Measurements from ENCODE around the gene UBAP2L. TPM values are rescaled to one million over a fixed set of nuclear protein-coding genes. Genes with fewer than 3 reads are reported as not detected.
A peak's percentile ranks its signal among the peaks of the same experiment; 100 is the strongest.
"Not testable (repeated sequence)": the region's sequence is repeated elsewhere in the genome, so short reads cannot be mapped to it uniquely, and the experiment has no call there.

UBAP2L gene
- total RNA-seq, 2 donors from 2014 or later, result 166 to 171 TPM

- H3K36me3 Mint-ChIP-seq (ENCODE audit: insufficient read depth in 2 of 2), result peaks cover 7 to 21% of the 10 kb centered on the region in 2 donors
- H3K27ac Mint-ChIP-seq, result peak overlapping the region; percentile 96
- DNase-seq (no peak), ATAC-seq (replicated peaks in 1 of 2) (peak; percentile 82)
- H3K9me3 Mint-ChIP-seq, result no peaks in the 10 kb centered on the region
- H3K4me1 Mint-ChIP-seq (ENCODE audit: low read depth), result peaks cover 58% of the 10 kb centered on the region
- H3K27me3 Mint-ChIP-seq (ENCODE audit: low read depth), result no peaks in the 10 kb centered on the region
- peak overlapping the region; percentile 13 to 73 for H3K4me3 Mint-ChIP-seq
Observed at GRCh38 chr1:154265586-154265985, 44.8 kb downstream of the UBAP2L start.

- Mint-ChIP-seq H3K36me3 (ENCODE audit: insufficient read depth in 2 of 2) (peaks cover 24 to 38% of the 10 kb centered on the region in 2 donors), H3K27ac (peak overlapping the region; percentile 99), H3K4me3 (peak overlapping the region; percentile 35 to 100), H3K27me3 (ENCODE audit: low read depth) (no peaks in the 10 kb centered on the region), H3K9me3 (no peaks in the 10 kb centered on the region), H3K4me1 (ENCODE audit: low read depth) (peaks cover 64% of the 10 kb centered on the region)
- ATAC-seq (replicated peaks in 1 of 2) (no peak), DNase-seq (no peak)
Observed at GRCh38 chr1:154270833-154271232, 50.1 kb downstream of the UBAP2L start.

- DNase-seq, result peak; percentile 95 to 96
- Mint-ChIP-seq H3K4me1 (ENCODE audit: low read depth) (peaks cover 56% of the 10 kb centered on the region), H3K27me3 (ENCODE audit: low read depth) (no peaks in the 10 kb centered on the region), H3K27ac (peak within 1 kb of the TSS; percentile 99), H3K4me3 (peak within 1 kb of the TSS; percentile 99 to 100), H3K9me3 (no peaks in the 10 kb centered on the region), H3K36me3 (ENCODE audit: insufficient read depth in 2 of 2) (peaks cover 24 to 41% of the 10 kb centered on the region in 2 donors)
- peak; percentile 93 to 95 for ATAC-seq (replicated peaks in 1 of 2)
Observed at GRCh38 chr1:154272217-154272998, 51.7 kb downstream of the UBAP2L start, which contains the start of gene HAX1. Gene HAX1, plus strand, starts transcription at chr1:154272629. Its CDS starts 95 bp downstream, at chr1:154272724.

- Mint-ChIP-seq H3K4me1 (ENCODE audit: low read depth) (peaks cover 56% of the 10 kb centered on the region), H3K4me3 (peak overlapping the region; percentile 99 to 100), H3K9me3 (no peaks in the 10 kb centered on the region), H3K27me3 (ENCODE audit: low read depth) (no peaks in the 10 kb centered on the region), H3K27ac (peak overlapping the region; percentile 99), H3K36me3 (ENCODE audit: insufficient read depth in 2 of 2) (peaks cover 24 to 41% of the 10 kb centered on the region in 2 donors)
- DNase-seq (no peak), ATAC-seq (replicated peaks in 1 of 2) (no peak)
Observed at GRCh38 chr1:154272999-154273563, 52.3 kb downstream of the UBAP2L start.

GRCh38 chr1:154276797-154277196, 56.0 kb downstream of the UBAP2L start:
- peak; percentile 31 to 39 for DNase-seq
- no peak overlapping the region for H3K27ac Mint-ChIP-seq

GRCh38 chr1:154287591-154287990, 66.8 kb downstream of the UBAP2L start:
- not testable (repeated sequence) for H3K9me3 Mint-ChIP-seq

More at GRCh38 chr1:154276797-154277196, 56.0 kb downstream of the UBAP2L start:
- peaks cover 24 to 28% of the 10 kb centered on the region in 2 donors for H3K36me3 Mint-ChIP-seq (ENCODE audit: insufficient read depth in 2 of 2)
- ATAC-seq (replicated peaks in 1 of 2), result no peak
- H3K9me3 Mint-ChIP-seq, result no peaks in the 10 kb centered on the region
- no peaks in the 10 kb centered on the region for H3K27me3 Mint-ChIP-seq (ENCODE audit: low read depth)
- H3K4me1 Mint-ChIP-seq (ENCODE audit: low read depth), result peaks cover 30% of the 10 kb centered on the region
- no peak overlapping the region for H3K4me3 Mint-ChIP-seq

GRCh38 chr1:154288661-154289060, 67.9 kb downstream of the UBAP2L start:
- Mint-ChIP-seq H3K27ac (peak overlapping the region; percentile 1), H3K9me3 (peaks cover 0 to 4% of the 10 kb centered on the region in 2 donors), H3K36me3 (ENCODE audit: insufficient read depth in 2 of 2) (peaks cover 0 to 3% of the 10 kb centered on the region in 2 donors), H3K4me1 (ENCODE audit: low read depth) (no peaks in the 10 kb centered on the region), H3K27me3 (ENCODE audit: low read depth) (no peaks in the 10 kb centered on the region), H3K4me3 (no peak overlapping the region)
- ATAC-seq (replicated peaks in 1 of 2) (peak in 1 of 2 donors; percentile 35), DNase-seq (no peak)

More at GRCh38 chr1:154287591-154287990, 66.8 kb downstream of the UBAP2L start:
- H3K4me3 Mint-ChIP-seq; DNase-seq; H3K4me1 Mint-ChIP-seq (ENCODE audit: low read depth); H3K27ac Mint-ChIP-seq; H3K36me3 Mint-ChIP-seq (ENCODE audit: insufficient read depth in 2 of 2); ATAC-seq (replicated peaks in 1 of 2); H3K27me3 Mint-ChIP-seq (ENCODE audit: low read depth): not testable (repeated sequence)

GRCh38 chr1:154290921-154291320, 70.2 kb downstream of the UBAP2L start:
- H3K36me3 Mint-ChIP-seq (ENCODE audit: insufficient read depth in 2 of 2), result peaks cover 8 to 10% of the 10 kb centered on the region in 2 donors
- peaks cover 2 to 7% of the 10 kb centered on the region in 2 donors for H3K9me3 Mint-ChIP-seq
- H3K27me3 Mint-ChIP-seq (ENCODE audit: low read depth), result no peaks in the 10 kb centered on the region
- ATAC-seq (replicated peaks in 1 of 2) (no peak), DNase-seq (no peak)
- no peaks in the 10 kb centered on the region for H3K4me1 Mint-ChIP-seq (ENCODE audit: low read depth)
- H3K27ac Mint-ChIP-seq, result no peak overlapping the region
- H3K4me3 Mint-ChIP-seq, result no peak overlapping the region

- no peak for ATAC-seq (replicated peaks in 1 of 2)
Observed at GRCh38 chr1:154295408-154296235, 74.9 kb downstream of the UBAP2L start.

GRCh38 chr1:154301582-154301981, 80.8 kb downstream of the UBAP2L start:
- H3K4me3 Mint-ChIP-seq, result no peak overlapping the region
- peaks cover 15% of the 10 kb centered on the region for H3K4me1 Mint-ChIP-seq (ENCODE audit: low read depth)
- DNase-seq, result no peak
- no peaks in the 10 kb centered on the region for H3K36me3 Mint-ChIP-seq (ENCODE audit: insufficient read depth in 2 of 2)
- no peak for ATAC-seq (replicated peaks in 1 of 2)
- H3K27ac Mint-ChIP-seq, result no peak overlapping the region
- H3K9me3 Mint-ChIP-seq, result peaks cover 0 to 2% of the 10 kb centered on the region in 2 donors
- H3K27me3 Mint-ChIP-seq (ENCODE audit: low read depth), result no peaks in the 10 kb centered on the region

More at GRCh38 chr1:154295408-154296235, 74.9 kb downstream of the UBAP2L start:
- Mint-ChIP-seq H3K27me3 (ENCODE audit: low read depth) (no peaks in the 10 kb centered on the region), H3K27ac (no peak overlapping the region), H3K4me3 (no peak overlapping the region), H3K36me3 (ENCODE audit: insufficient read depth in 2 of 2) (peaks cover 8 to 10% of the 10 kb centered on the region in 2 donors), H3K9me3 (peaks cover 4 to 7% of the 10 kb centered on the region in 2 donors), H3K4me1 (ENCODE audit: low read depth) (no peaks in the 10 kb centered on the region)
- DNase-seq, result no peak

- no peaks in the 10 kb centered on the region for H3K36me3 Mint-ChIP-seq (ENCODE audit: insufficient read depth in 2 of 2)
- peak overlapping the region; percentile 26 for H3K27ac Mint-ChIP-seq
- no peaks in the 10 kb centered on the region for H3K9me3 Mint-ChIP-seq
- DNase-seq (peak; percentile 75 to 78), ATAC-seq (replicated peaks in 1 of 2) (peak; percentile 95 to 96)
- peaks cover 30% of the 10 kb centered on the region for H3K4me1 Mint-ChIP-seq (ENCODE audit: low read depth)
- peak overlapping the region in 1 of 2 donors; percentile 9 for H3K4me3 Mint-ChIP-seq
- H3K27me3 Mint-ChIP-seq (ENCODE audit: low read depth), result no peaks in the 10 kb centered on the region
Observed at GRCh38 chr1:154304664-154305337, 84.0 kb downstream of the UBAP2L start.

- H3K4me1 Mint-ChIP-seq (ENCODE audit: low read depth), result peaks cover 30% of the 10 kb centered on the region
- H3K36me3 Mint-ChIP-seq (ENCODE audit: insufficient read depth in 2 of 2), result no peaks in the 10 kb centered on the region
- H3K9me3 Mint-ChIP-seq, result no peaks in the 10 kb centered on the region
- ATAC-seq (replicated peaks in 1 of 2), result no peak
- no peak overlapping the region for H3K4me3 Mint-ChIP-seq
- DNase-seq, result no peak
- no peak overlapping the region for H3K27ac Mint-ChIP-seq
- no peaks in the 10 kb centered on the region for H3K27me3 Mint-ChIP-seq (ENCODE audit: low read depth)
Observed at GRCh38 chr1:154306151-154306550, 85.4 kb downstream of the UBAP2L start.
